AG04450 (cell line): Measurements from ENCODE around the gene GALNT11. TPM values are rescaled to one million over a fixed set of nuclear protein-coding genes. Genes with fewer than 3 reads are reported as not detected.

ENCODE experiments used
- CTCF ChIA-PET: fragments of 300-600, 350-600 bp; formaldehyde crosslinking; extraction: SDS; loops from one replicate; lab custom pipeline; 2022; ENCODE audit warnings: antibody characterized with exemption, inconsistent platforms; lab: Charles Lee
- POLR2A ChIA-PET: fragments of 350-600 bp; formaldehyde crosslinking; extraction: SDS; loops from one replicate; lab custom pipeline; 2021; ENCODE audit warnings: antibody characterized with exemption, inconsistent platforms; lab: Yijun Ruan, JAX
- DNase-seq: peaks from one replicate; pipeline ENCODE4 v3.0.0-alpha.2; 2011; ENCODE audit warnings: low read depth, low spot score
- H3K27ac ChIP-seq: one replicate; pipeline ENCODE4 v1.5.1; 2012; ENCODE audit warnings: low read depth, low read length, control low read depth
- H3K27me3 ChIP-seq: one replicate; pipeline ENCODE4 v1.6.0; 2012; ENCODE audit warnings: low read length; ENCODE audit not compliant: control insufficient read depth, insufficient read depth
- H3K4me3 ChIP-seq: 2 replicates; pipeline ENCODE4 v1.5.1; 2011; ENCODE audit warnings: mild to moderate bottlenecking, low read depth, low read length, control low read depth
- H3K9me3 ChIP-seq: 2 replicates; pipeline ENCODE4 v1.5.1; 2012; ENCODE audit warnings: low read length; ENCODE audit not compliant: control insufficient read depth, insufficient read depth
- polyA plus RNA-seq: library from polyadenylated mRNA; depleted of rRNA; stranded (reverse); fragments of >200 nt; gene quantifications from 2 replicates; pipeline ENCODE4 v1.2.3, GENCODE V29; 2011
- TF ChIP-seq, protein P1 (sequence below): IDR thresholded peaks from 2 replicates; pipeline ENCODE4 v1.5.1; 2011; ENCODE audit warnings: low read depth, low read length, control low read depth, inconsistent platforms

GALNT11 gene
- polyA plus RNA-seq, 1 experiment, result 37.6 TPM

GRCh38 chr7:152127229-152127628 is 101.8 kb downstream of the GALNT11 start:
- CTCF ChIA-PET, result interaction anchor here (0.7 kb wide), 1 partner anchor 8 kb away, joined by 3 read pairs; no protein-coding TSS in a partner anchor
- TF ChIP-seq, protein P1, sequence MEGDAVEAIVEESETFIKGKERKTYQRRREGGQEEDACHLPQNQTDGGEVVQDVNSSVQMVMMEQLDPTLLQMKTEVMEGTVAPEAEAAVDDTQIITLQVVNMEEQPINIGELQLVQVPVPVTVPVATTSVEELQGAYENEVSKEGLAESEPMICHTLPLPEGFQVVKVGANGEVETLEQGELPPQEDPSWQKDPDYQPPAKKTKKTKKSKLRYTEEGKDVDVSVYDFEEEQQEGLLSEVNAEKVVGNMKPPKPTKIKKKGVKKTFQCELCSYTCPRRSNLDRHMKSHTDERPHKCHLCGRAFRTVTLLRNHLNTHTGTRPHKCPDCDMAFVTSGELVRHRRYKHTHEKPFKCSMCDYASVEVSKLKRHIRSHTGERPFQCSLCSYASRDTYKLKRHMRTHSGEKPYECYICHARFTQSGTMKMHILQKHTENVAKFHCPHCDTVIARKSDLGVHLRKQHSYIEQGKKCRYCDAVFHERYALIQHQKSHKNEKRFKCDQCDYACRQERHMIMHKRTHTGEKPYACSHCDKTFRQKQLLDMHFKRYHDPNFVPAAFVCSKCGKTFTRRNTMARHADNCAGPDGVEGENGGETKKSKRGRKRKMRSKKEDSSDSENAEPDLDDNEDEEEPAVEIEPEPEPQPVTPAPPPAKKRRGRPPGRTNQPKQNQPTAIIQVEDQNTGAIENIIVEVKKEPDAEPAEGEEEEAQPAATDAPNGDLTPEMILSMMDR, result no peak
- Histone ChIP-seq H3K4me3 (no peak overlapping the region), H3K9me3 (peaks cover 25% of the 10 kb centered on the region; the same call in 1 of the 2 replicates), H3K27me3 (no peaks in the 10 kb centered on the region), H3K27ac (no peak overlapping the region)
- no peak for DNase-seq
- POLR2A ChIA-PET, result no interaction called here

DNA sequence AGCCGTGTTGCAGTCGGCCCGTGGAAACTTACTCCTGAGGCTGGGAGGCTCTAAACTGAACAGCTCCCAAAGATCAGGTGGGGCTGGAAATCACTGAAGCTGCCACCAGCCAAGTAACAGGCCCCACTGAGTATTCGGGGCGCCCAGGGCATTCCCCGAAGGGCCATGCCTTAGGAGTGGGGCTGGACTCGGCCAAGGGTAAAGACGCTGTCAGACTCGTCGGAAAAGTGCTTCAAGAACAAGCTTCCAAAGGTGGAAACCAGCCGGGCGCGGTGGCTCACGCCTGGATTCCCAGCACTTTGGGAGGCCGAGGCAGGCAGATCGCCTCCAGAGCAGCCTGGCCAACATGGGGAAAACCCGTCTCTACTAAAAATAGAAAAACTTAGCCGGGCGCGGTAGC is 102.8 kb downstream of the GALNT11 start:
- DNase-seq, result no peak
- CTCF ChIA-PET, result no interaction called here
- Histone ChIP-seq H3K4me3 (no peak overlapping the region), H3K27me3 (no peaks in the 10 kb centered on the region), H3K9me3 (peaks cover 25% of the 10 kb centered on the region; the same call in 1 of the 2 replicates), H3K27ac (no peak overlapping the region)
- TF ChIP-seq, protein P1, result no peak
- POLR2A ChIA-PET, result no interaction called here

DNA sequence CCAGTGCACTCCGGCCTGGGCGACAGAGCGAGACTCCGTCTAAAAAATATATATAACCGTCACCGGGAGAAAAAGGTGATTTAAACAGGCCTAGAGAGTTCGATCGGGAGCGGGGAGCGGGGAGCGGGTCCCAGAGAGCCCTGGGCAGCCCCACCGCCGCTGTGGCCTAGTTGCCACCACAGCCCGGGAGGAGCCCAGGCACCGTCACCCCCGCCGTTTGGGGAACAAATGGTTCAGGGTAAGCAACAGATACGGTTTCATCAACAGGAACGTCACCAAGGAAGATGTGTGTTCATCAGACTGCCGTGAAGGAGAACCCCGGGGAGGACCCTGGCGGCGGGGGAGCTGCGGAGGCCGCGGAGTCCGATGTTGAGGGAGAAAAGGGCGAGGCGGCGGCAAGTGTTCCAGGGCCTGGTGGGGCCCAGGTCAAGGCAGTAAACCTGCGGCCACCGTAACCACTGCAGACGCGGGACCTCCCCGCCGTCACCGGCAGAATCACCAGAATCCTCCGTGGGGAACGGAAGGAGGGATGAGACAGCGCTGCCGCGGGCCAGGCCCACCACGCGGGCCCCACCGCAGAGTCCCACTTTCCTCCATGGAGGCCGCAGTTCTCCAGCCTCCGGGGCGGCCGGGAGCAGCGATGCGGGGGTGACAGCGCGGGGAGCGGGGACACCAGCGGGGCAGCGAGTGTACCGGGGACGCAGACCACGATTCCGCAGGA is 103.4 kb downstream of the GALNT11 start:
- CTCF ChIA-PET, result no interaction called here
- DNase-seq, result no peak

GRCh38 chr7:152129682-152130081 is 104.2 kb downstream of the GALNT11 start:
- DNase-seq, result no peak
- Histone ChIP-seq H3K27ac (no peak overlapping the region), H3K4me3 (no peak overlapping the region), H3K9me3 (peaks cover 25% of the 10 kb centered on the region; the same call in 1 of the 2 replicates), H3K27me3 (no peaks in the 10 kb centered on the region)
- POLR2A ChIA-PET, result interaction anchor here (0.6 kb wide), 1 partner anchor 31 kb away, joined by 3 read pairs; no protein-coding TSS in a partner anchor
- TF ChIP-seq, protein P1, result no peak
- CTCF ChIA-PET, result no interaction called here

More for the DNA sequence above, 103.4 kb downstream of the GALNT11 start:
- Histone ChIP-seq H3K27me3 (no peaks in the 10 kb centered on the region), H3K4me3 (no peak overlapping the region), H3K27ac (no peak overlapping the region), H3K9me3 (peaks cover 27% of the 10 kb centered on the region; the same call in 1 of the 2 replicates)
- TF ChIP-seq, protein P1, result no peak
- POLR2A ChIA-PET, result no interaction called here
